ENCODE data around the gene ZNF512B.

- TF ChIP-seq EZH2phosphoT487 (IDR thresholded peaks at IDR 0.05; ENCODE audit: insufficient read depth, low read depth) (no peak), EZH2 (IDR thresholded peaks at IDR 0.05; ENCODE audit: insufficient read depth, poor library complexity, severe bottlenecking) (no peak)
Observed at GRCh38 chr20:63973636-63974401, 4.1 kb upstream of the ZNF512B start.
